HuH-7.5 (cell line): ENCODE results near the gene LRRC59.
A peak's percentile ranks its signal among the peaks of the same experiment; 100 is the strongest.

Experiments used
- DNase-seq: peaks from one replicate; pipeline ENCODE4 v3.0.0; 2011; ENCODE audit warnings: low spot score

The LRRC59 gene

DNA sequence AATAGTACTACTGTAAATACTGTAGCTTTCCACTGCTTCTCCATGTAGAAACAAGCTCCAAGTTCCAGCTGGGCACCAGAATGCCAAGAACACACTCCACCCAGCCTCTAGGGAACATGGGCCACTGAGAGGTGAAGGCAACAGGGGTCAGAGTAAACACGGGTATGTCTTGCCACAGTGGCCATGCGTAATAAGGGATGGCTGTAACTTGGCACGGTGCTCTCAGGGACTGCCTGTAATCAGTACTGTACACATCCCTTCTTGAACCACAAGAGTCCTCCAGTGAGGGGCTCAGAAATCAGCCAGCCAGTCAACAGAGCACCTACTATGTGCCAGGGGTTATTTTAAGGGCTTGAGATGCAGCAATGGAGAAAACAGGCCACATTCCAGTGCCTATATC, 10.8 kb downstream of the LRRC59 start:
- no peak for DNase-seq

DNA sequence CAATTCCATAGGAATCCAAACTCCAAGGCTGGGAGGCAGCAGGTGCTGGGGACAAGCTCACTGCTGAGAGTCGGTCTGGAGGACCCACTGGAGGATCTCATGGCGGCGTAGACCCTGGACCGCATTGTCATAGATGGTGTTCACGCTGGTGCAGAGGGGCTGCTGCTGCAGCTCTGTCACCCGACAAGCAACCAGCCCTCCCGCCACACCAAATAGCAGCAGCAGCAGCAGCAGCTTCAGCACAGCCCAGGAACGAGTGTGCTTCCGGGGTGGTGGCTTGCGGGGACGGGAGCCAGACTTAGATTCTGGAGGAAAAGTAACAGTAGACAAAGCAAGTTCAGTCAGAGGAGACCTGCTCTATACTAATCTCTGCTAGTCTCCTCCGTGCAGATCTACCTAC, 14.4 kb downstream of the LRRC59 start:
- no peak for DNase-seq

DNA sequence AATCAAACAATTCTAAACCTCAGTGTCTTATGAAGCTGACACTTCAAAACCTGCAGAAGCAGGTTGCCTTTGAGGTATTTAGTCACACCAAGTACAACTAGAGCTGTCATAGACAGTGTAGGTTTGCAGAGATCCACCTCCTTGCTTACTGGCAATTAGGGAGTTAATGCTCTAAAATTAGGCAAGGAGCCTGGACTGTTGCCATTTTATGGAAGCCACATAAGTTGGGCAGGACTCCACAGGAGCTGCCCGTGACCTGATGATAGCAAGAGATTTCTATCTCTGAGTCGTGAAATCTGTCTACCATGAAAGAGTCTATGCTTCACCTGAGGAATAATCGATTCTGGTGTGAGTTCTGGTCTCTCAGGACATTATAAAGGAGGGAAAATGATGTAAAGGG, 15.4 kb downstream of the LRRC59 start:
- DNase-seq: no peak

DNA sequence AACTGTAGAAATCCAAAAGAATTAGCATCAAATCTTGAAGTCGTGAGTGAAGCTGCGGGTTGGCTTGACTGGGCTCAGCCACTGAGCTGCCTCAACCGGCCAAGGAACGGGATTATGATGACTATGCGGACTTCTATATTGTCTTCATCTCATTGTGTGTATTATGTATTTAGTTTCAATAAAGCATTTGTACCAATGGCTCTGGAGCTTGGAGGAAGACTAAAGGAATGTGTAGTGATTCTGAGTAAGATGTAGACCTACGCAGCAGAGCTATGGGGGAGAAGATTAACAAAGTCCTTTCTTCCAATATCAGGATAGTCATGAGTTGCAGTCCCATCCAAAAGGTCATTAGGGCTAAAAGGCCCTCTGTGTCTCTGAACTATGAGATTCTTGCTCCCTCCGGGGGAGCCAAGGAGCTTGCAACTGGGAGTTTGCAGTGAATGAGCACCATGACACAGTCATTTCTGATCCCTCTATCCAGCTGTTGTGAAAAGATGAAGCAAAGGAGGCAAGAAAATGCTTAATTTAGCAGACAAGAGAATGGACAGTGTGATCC, 16.0 kb downstream of the LRRC59 start:
- no peak for DNase-seq

DNA sequence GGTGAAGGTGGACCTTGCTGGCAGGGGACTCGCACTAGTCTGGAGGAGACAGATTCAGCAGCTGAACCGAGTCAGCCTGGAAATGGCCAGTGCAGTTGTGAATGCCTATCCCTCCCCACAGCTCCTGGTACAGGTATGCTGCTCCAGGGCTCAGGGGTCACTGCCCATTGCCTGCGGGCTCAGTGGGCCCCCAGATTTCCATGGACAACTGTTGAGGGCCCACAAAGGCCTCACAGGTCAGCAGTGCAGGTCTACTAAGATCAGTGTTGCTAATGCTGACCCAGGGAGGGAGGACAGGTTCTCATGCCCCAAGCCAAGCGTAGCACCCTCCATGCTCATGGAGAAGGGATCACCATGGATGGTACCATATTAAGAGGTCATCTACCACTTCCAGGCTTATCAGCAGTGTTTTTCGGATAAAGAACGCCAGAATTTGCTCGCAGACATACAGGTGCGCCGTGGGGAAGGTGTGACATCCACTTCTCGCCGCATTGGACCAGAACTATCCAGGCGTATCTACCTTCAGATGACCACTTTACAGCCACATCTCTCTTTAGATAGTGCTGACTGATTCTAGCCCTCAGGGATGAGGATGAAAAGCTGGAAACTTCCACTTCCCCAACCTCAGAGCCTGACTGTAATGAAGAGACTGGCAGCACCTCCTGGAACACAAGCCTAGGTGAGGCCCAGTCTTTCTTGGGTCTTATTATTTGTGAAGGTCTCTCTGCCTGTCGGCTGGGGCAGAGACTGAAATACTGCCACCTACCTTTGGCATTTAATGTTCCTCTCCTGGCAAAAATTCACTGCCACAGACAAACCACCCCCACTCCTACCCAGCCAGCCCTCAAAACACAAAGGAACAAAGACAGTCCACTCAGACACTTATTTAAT, 16.7 kb downstream of the LRRC59 start:
- DNase-seq: no peak

DNA sequence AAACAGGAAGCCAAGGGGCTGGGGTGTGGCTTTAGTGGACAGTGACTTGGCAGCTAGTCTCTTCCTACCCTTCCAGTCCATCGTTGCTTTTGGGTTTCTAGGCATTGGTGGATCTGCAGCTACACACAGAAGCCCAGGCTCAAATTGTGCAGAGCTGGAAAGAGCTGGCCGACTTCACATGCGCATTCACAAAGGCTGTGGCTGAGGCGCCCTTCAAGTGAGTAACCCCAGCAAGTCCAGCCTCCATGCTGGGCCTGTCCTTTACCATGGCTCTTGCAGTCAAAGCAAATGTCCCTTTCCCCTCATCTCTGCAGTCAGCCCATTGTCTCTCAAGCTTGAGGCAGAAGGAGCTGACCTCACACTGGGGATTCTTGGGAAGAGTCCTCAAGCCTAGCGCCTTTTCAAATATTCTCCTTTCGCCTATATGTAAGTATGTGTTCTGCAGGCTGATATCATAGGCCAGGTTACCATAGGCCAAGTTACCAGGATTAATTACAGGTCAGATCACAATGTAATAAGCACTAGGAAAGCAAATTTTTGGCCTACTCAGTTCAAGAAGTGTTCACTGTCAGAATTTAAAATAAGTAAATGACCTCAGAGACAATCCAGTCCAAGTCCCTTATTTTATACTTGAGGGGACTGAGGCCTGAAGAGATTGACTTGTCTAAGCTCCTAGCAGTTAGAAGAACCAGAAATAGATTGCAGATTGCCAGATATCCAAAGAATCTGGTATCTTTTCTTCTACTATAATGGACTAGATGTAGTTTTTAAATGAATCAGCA, 17.8 kb downstream of the LRRC59 start:
- DNase-seq: no peak

DNA sequence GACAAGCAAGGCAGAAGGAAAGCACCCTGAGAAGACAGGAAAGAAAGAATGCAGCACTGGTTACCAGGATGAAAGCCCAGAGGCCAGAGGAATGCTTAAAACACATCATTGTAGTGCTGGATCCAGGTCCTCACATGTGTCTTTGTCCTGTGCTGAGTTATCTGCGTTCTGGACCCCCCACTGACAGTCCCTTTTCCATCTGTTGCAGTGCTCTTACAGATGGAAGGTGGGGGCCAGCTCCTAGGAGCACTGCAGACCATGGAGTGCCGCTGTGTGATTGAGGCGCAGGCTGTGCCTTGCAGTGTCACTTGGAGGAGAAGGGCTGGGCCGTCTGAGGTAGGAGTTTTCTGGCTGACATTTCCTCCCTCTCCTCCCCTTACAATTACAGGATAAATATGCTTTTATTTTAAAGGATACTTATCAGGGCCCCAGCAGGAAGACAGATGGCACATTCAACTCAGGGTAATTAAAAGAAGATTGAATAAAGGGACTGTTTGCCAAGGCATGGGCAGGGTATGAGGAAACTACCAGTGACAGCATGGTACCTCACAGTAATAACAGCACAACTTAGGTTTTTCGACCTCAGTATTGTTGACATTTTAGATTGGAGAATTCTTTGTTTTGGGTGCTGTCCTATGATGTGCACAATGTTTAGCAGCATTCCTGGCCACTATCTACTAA, 21.3 kb downstream of the LRRC59 start:
- DNase-seq: no peak

DNA sequence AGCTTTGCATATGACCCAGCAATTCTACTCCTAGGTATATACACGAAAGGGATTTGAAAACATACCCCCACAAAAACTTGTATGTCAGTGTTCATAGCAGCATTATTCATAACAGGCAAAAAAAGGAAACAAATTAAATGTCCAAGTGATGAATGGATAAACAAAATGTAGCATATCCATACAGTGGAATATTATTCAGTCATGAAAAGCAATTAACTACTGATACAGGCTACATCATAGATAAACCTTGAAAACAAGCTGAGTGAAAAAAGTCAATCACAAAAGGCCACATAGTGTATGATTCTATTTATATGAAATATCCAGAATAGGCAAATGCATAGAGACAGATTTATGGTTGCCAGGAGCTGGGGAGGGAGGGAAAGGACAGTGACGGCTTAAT, 23.6 kb downstream of the LRRC59 start:
- DNase-seq: no peak

DNA sequence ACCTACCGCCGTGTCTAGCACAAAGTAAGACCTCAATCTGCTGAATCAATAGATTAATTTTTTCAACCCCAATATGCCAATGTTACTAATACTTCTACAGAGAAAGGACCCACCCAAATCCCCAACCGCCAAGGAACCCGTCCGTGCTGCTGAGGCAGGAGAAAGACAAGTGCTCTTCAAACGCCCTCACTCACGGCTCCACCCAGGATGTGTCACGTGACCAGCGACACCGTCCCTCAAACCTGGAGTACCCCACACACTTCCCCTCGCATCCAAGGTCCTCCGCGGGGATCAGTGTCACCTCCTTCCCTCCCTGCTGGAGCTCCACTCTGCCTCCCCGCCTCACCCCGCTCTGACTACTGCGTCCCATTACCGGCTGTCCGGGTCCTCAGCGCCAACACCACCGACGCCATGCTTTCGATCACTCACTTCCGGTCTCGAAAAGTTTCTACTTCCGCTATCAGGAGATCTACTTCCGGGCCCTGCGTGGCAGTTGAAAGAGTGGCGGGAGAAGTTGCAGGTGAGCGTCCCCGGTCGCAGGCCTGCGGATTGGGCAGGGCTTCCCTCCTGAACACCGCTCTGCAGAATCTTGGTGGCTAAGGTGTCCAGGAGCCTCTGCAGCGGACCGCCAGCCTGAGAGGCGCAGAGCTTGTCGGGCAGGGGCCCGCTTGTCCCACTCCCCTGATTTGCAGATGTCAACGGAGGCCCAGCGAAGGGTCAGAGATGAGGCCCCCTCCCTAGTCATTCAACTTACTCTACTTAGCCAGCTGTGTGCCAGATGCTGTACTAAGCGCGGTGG, 24.4 kb downstream of the LRRC59 start, which contains the start of the genes EME1 and MRPL27:
EME1 (plus strand) TSS at position 472 of the 799 bp plus-strand sequence. CDS start 1,980 bp downstream, outside the sequence.
MRPL27 (minus strand) TSS at position 427 of the 799 bp plus-strand sequence; CDS start at position 413, 14 bp downstream.
- peak; percentile 77 for DNase-seq

DNA sequence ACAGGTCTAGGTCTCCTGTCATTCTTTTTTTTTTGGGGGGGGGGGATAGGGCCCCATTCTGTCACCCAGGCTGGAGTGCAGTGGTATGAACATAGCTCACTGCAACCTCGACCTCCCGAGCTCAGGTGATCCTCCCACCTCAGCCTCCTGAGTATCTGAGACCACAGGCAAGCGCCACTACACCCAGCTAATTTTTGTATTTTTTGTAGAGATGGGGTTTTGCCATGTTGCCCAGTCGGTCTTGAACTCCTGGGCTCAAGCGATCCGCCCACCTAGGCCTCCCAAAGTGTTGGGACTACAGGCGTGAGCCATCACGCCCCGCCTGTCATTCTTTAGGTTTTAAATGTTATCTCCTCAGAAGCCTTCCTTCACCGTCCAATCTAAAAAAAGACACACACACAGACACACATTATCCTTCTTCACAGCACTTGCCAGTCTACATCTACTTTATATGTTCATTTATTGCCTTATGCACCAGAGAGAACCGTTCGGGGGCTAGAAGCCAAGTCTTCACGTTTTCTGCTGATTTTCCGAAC, 25.0 kb downstream of the LRRC59 start:
- no peak for DNase-seq

DNA sequence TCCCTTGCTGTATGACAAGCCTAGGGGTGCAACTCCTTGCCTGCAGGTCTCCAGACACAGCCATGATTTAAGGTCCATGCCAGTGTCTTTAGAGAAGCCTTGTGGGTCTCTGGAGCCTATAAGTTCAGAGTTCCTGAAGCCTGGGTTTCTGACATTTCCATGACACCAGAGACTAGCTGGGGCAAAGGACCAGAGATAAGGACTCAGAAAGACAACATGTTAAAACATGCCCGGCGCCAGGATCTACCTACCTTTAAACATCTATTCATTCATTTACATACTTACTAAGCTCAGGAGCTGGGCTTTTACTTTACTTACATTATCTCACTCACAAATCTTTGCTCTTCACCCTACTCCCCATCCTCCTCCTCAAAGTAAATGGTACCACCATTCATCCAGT, 25.8 kb downstream of the LRRC59 start:
- no peak for DNase-seq

DNA sequence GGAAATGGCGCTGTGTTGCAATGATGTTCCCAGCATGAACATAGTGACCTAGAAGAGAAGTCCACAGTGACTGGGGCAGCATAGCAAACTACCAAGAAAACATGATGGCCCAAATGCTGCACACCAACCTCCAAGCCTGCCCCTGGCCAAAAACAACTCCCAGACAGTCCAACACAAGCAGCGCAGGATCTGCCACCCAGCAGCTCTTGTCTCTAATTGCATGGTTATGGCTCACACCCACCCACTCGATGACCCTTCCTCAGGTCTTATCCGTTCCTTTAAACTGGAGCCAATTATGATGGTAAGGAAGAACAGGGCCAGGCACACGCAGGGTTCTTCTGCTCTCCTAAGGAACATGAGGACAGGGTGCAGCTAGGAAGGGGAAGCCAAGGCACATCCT, 27.3 kb downstream of the LRRC59 start:
- no peak for DNase-seq

DNA sequence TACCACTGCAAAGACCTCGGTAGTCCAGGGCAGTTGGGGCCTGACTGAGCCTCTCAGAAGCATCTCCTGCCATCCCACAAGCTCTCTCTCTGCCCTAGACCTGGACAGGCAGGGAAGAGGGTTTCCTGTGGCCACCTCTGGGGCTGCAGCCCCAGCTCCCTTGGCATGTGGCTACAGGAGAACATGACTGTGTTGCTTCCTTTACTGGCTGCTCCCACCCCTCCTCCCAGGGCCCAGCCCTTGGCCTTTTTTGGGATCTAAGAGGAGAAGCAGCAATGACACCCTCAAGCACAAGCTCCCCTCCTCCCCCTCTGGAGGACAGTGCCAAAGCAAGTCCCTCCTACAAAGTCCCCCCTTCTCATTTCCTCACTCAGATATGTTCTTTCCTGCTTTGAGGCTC, 29.9 kb downstream of the LRRC59 start:
- no peak for DNase-seq

DNA sequence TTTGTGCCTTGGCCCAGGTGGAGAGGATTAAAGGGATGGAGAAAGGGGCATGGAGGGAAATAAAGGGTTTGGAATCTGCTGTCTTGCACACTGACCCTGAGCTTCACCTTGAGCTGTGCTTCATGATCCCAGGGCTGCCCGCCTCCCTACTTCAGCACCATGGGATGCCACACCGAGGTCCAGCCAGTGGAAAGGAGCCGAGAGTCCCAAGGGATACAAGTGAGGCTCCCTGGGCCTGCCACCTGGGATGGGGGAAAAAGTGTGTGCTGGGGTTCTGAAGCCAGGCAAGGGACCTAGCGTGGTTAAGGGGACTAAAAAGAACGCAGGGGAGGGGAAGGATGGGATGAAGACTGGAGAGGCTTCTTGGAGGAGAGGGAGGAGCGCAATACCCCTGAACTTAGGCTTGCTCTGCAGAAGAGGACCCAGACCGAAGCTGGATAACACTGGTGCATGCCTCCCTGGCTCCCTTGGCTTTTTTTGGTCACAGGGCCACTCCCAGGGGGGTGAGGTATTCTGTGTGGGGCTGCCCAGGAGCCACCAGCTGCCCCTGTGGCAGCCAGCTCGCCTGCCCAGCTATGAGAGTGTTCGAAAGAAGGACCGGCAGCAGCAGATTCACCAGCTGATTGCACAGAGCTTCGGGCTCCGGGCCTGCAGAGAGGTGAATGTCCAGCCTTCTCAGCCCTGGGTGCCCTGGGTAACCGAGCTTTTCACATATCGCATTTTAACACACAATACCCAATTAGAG, 31.5 kb downstream of the LRRC59 start:
- DNase-seq: no peak

DNA sequence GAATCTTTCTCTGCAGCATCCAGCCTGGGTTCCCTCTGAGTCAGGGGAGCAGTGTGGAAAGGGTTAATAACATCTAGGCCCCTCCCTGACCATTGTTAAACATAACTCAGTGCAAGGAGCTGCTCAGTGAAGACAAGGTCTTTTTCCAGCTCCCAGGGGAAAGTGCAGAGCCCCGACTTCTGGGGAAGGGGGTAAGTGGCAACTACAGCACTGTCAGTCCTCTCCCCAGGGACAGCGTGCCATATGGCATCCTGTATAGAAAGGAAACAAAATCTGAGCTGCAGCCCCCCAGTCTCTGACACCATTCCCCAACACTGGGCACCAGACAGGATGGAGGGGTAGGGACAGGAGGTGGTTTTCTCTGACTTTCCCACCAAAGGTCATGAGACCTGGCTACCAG, 32.2 kb downstream of the LRRC59 start:
- DNase-seq: no peak

DNA sequence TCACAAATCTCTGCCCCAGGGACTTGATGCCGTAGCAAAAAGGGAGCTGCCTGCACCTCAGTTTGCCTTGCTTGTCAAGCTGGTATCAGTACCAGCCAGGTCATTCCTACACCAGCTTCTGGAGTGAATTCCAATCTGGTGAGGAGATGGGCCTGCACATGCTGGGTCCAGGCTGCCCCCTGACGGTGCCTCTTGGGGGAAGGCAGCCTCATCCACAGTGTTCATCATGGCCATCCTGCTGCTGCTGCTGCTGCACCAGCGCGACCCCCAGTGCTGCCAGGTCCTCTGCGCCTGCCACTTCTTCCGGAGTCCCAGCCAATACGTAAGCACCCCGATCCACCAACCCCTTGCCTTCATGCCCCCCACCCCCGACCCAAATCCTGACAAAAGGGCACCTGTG, 32.6 kb downstream of the LRRC59 start:
- no peak for DNase-seq

DNA sequence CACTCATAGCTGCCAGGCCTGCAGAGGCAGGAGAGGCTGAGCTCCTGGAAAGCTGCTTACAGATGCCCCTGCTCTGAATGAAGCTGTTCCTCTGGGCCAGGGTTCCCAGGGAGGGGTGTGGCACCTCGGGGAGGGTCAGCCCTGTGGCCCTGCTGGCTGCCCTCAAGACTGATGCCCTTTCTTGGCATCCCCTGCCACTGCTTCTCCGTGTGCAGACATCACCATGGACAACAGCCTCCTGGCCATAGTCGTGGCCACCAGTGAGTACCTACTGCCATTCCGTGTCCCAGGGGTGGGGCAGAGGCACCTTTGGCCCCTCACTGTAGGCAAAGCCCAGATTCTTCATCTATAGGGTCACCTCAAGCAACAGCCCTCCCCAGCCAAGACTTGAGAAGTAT, 33.3 kb downstream of the LRRC59 start:
- DNase-seq: no peak

DNA sequence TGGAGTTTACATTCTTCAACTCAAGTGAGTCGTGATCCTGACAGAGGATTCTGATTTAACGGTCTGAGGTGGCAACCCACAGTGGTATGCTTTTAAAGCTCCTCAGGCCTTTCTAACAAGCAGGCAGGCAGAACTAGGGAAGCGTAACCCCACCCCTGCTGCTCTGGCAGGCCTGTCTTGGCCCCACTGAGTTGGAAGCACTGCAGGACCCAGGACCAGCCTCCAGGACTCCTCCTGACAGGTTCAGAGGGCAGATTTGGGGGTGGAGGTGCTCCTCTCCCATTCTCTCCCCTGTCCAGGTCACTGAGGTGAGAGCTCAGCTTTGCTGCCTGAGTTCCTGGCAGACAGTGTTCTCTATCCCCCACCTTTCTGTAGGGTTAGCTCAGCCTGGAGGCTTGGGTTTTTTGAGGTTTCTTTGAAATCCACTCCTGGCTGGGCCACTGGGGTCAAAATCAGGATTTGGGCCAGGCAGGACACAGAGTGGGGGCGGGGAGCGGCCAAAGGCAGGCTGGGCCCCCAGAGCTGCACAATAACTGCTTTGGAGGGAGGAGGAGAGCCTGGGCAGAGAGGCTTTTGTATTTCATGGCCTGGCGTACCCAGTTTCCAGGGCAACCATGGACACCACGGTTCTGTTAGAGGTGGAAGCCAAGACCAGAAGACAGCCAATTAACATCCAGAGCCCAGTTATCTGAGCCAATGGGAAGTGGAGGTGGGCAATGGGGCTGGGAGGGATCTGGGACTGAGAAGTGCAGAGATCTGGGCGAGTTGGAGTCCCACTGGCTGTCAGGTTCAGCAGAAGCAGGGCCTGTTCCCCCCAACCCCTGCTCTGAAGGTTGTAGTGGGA, 33.9 kb downstream of the LRRC59 start:
- no peak for DNase-seq

DNA sequence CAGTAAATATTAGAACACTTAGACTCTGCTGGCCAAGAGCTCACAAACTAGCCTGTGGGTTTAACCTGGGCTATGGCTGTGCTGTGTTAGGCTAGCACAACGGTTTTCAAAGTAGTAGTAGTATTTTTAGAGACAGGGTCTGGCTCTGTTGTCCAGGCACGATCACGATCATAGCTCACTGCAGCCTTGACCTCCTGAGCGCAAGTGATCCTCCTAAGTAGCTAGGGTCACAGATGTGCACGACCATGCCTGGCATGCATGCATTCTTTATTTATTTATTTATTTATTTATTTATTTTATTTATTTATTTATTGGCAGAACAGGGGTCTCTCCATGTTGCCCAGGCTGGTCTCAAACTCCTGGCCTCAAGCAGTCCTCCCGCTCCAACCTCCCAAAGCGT, 34.7 kb downstream of the LRRC59 start:
- DNase-seq: no peak
